ENCODE results near the gene KIF23.

DNA sequence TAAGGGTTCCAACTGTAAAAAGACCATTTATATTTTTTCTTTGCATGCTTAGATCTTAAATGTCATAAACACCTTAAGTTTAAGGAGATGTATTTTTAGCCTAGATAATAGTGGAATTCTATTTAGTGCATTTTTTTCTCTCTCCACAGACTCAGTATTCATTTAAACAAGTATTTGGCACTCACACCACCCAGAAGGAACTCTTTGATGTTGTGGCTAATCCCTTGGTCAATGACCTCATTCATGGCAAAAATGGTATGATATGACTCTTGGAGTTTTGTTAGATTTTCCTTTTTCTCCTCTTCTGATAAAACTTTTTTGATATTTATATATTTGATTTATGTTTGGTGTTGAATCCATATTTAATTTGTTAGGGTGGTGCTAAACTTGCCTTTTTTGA lies 7.3 kb downstream of the KIF23 start:
- TF ChIP-seq, protein P1, sequence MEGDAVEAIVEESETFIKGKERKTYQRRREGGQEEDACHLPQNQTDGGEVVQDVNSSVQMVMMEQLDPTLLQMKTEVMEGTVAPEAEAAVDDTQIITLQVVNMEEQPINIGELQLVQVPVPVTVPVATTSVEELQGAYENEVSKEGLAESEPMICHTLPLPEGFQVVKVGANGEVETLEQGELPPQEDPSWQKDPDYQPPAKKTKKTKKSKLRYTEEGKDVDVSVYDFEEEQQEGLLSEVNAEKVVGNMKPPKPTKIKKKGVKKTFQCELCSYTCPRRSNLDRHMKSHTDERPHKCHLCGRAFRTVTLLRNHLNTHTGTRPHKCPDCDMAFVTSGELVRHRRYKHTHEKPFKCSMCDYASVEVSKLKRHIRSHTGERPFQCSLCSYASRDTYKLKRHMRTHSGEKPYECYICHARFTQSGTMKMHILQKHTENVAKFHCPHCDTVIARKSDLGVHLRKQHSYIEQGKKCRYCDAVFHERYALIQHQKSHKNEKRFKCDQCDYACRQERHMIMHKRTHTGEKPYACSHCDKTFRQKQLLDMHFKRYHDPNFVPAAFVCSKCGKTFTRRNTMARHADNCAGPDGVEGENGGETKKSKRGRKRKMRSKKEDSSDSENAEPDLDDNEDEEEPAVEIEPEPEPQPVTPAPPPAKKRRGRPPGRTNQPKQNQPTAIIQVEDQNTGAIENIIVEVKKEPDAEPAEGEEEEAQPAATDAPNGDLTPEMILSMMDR (IDR thresholded peaks at IDR 0.05) = no peak
- TF ChIP-seq POLR2AphosphoS5 (IDR thresholded peaks at IDR 0.05) = no peak
- TF ChIP-seq POLR2A (IDR thresholded peaks at IDR 0.05) = no peak
- no peak for TF ChIP-seq EP300 (IDR thresholded peaks at IDR 0.05)
